Lung (tissue), 12 donors: Measurements from ENCODE around the gene MYBPC2. TPM values are rescaled to one million over a fixed set of nuclear protein-coding genes. Genes with fewer than 3 reads are reported as not detected.

Source experiments
- ATAC-seq: fragments of 200-7000 bp; cut with Tn5 transposase; one replicate; pipeline ENCODE4 v1.9.1; 2020; ENCODE audit warnings: moderate number of reproducible peaks; ENCODE audit not compliant: insufficient read depth, low FRiP score
- DNase-seq, 3 donors: peaks; one replicate each; pipeline ENCODE4 v3.0.0-alpha.2; 2013 to 2017
- H3K27ac ChIP-seq, 2 donors: one replicate each; pipeline ENCODE4 v1.5.1; 2013; ENCODE audit warnings: mild to moderate bottlenecking in 2 of 2, moderate library complexity in 2 of 2, control low read depth in 1 of 2, inconsistent platforms in 1 of 2, low read depth in 1 of 2, low read length in 1 of 2
- H3K27me3 ChIP-seq, 3 donors: one replicate each; pipeline ENCODE4 v1.5.1; 2013; ENCODE audit warnings: low read length in 2 of 3; ENCODE audit not compliant: control insufficient read depth in 3 of 3, insufficient read depth in 3 of 3
- H3K36me3 ChIP-seq, 4 donors: one replicate each; pipeline ENCODE4 v1.5.1; 2013; ENCODE audit warnings: low read length in 4 of 4, mild to moderate bottlenecking in 1 of 4, moderate library complexity in 1 of 4; ENCODE audit not compliant: control insufficient read depth in 4 of 4, insufficient read depth in 4 of 4
- H3K4me1 ChIP-seq, 5 donors: one replicate each; pipeline ENCODE4 v1.5.1; 2013; ENCODE audit warnings: low read length in 5 of 5, mild to moderate bottlenecking in 2 of 5, moderate library complexity in 1 of 5; ENCODE audit not compliant: control insufficient read depth in 5 of 5, insufficient read depth in 5 of 5
- H3K4me3 ChIP-seq: one replicate; pipeline ENCODE4 v1.5.1; 2013; ENCODE audit warnings: mild to moderate bottlenecking, control low read depth, moderate library complexity
- H3K9ac ChIP-seq, 2 donors: one replicate each; pipeline ENCODE4 v1.5.1; 2013; ENCODE audit warnings: low read length in 2 of 2, control low read depth in 1 of 2; ENCODE audit not compliant: insufficient read depth in 1 of 2
- H3K9me3 ChIP-seq, 4 donors: one replicate each; pipeline ENCODE4 v1.5.1; 2013; ENCODE audit warnings: low read length in 3 of 4, mild to moderate bottlenecking in 1 of 4, moderate library complexity in 1 of 4; ENCODE audit not compliant: control insufficient read depth in 4 of 4, insufficient read depth in 3 of 4
- WGBS, 2 donors: extraction: QIAGEN DNeasy Blood & Tissue Kit; methylation state at CpG; one replicate each; pipeline ENCODE4 v1.1.7; 2013; 5-methylcytosine and 5-hydroxymethylcytosine counted together
- polyA plus RNA-seq, 2 donors: library from polyadenylated mRNA; stranded (reverse); fragments of 200-250 nt; gene quantifications; one replicate each; pipeline ENCODE4 v1.2.1, GENCODE V29; 2013
- total RNA-seq, 2 donors: library from RNA; depleted of rRNA in 1 of 2; stranded (reverse); fragments of >200 nt in 1 of 2; gene quantifications; one replicate each; pipeline ENCODE4 v1.2.1, GENCODE V29; 2014 to 2021
- TF ChIP-seq, protein P1 (sequence below): IDR thresholded peaks from 2 replicates; pipeline ENCODE4 v1.5.1; 2012; ENCODE audit warnings: mild to moderate bottlenecking; ENCODE audit errors: control extremely low read depth, extremely low read depth
- donor health status: control.
- donor health status: control.
- donor health status: Bipolar disorder and iron deficiency.
- donor health status: healthy.
- donor health status: DM: yes; HTN: yes; CAD: no.

Gene MYBPC2
- total and polyA plus RNA-seq, 4 donors = 0.04 to 0.91 (median 0.38) TPM

DNA sequence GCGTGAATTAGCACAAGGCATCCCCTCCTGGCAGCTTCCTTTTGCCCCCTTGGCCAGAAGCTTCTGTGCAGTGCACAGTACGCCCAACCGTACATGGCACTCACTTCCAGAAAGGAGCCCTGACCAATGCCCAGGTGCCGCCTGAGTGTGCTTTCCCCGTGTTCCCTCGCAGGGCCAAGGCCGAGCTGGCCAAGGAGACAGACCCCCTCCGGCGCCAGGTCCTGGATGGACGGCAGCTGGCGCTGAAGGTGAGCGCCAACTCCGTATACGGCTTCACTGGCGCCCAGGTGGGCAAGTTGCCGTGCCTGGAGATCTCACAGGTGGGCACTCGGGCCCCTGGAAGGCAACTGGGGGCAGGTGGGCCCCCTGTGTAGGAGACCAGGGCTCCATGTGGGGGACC, 23.3 kb upstream of the MYBPC2 start:
- DNase-seq (no peak), ATAC-seq (no peak)
- WGBS, 2 donors = 97 to 98% methylated on average over 17 of the region's 17 CpGs
- TF ChIP-seq, protein P1, sequence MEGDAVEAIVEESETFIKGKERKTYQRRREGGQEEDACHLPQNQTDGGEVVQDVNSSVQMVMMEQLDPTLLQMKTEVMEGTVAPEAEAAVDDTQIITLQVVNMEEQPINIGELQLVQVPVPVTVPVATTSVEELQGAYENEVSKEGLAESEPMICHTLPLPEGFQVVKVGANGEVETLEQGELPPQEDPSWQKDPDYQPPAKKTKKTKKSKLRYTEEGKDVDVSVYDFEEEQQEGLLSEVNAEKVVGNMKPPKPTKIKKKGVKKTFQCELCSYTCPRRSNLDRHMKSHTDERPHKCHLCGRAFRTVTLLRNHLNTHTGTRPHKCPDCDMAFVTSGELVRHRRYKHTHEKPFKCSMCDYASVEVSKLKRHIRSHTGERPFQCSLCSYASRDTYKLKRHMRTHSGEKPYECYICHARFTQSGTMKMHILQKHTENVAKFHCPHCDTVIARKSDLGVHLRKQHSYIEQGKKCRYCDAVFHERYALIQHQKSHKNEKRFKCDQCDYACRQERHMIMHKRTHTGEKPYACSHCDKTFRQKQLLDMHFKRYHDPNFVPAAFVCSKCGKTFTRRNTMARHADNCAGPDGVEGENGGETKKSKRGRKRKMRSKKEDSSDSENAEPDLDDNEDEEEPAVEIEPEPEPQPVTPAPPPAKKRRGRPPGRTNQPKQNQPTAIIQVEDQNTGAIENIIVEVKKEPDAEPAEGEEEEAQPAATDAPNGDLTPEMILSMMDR = no peak
- Histone ChIP-seq H3K4me3 (no peak overlapping the region), H3K4me1 (no peaks in the 10 kb centered on the region), H3K27me3 (no peaks in the 10 kb centered on the region), H3K27ac (no peak overlapping the region), H3K36me3 (peaks cover 0 to 41% (median 7%) of the 10 kb centered on the region in 4 donors), H3K9me3 (no peaks in the 10 kb centered on the region), H3K9ac (no peak overlapping the region)

DNA sequence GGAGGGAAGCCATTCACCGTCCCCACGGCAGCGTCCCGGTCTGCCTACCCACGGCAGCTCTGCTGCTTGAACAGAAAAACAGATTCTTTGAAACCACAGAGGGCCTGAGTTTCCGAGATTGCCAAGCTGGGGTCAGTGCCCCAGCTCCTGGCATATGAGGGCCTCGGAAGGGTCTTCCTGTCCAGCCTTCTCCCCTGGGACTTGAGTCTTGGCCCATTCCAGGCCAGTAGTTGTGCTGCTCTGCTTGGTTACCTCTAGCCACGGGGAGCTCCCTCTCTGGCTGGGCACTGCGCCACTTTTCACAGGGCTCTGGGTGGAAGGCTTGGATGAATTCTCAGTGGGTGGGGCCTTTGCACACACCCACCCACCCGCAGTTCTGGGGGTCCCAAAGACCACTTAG, 22.6 kb upstream of the MYBPC2 start:
- no peak for ATAC-seq
- Histone ChIP-seq H3K4me3 (no peak overlapping the region), H3K36me3 (peaks cover 0 to 41% (median 7%) of the 10 kb centered on the region in 4 donors), H3K27me3 (no peaks in the 10 kb centered on the region), H3K4me1 (no peaks in the 10 kb centered on the region), H3K9ac (no peak overlapping the region), H3K27ac (no peak overlapping the region), H3K9me3 (no peaks in the 10 kb centered on the region)
- no peak for DNase-seq
- 91 to 92% methylated on average over 10 of the region's 10 CpGs for WGBS, 2 donors
- TF ChIP-seq, protein P1 = no peak

DNA sequence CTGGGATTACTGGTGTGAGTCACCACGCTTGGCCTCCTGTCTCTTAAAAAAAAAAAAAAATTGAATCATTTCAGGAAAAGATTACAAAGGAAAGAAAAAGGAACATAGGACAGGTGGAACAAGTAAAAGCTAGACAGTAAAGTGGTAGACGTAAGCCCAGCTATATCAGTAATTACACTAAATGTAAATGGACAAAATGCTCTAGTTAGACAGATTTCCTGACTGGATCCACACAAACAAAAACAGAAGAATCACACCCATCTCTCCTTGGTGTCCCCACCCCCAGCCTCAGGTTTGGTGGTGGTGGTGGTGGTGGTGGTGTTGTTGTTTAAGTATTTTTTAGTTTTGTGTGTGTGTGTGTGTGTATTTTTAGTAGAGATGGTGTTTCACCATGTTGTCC, 20.3 kb upstream of the MYBPC2 start:
- TF ChIP-seq, protein P1 = no peak
- no peaks in the 10 kb centered on the region for H3K27me3 ChIP-seq
- WGBS, 2 donors = 98 to 100% methylated on average over 2 of the region's 2 CpGs
- H3K9me3 ChIP-seq = no peaks in the 10 kb centered on the region
- H3K9ac ChIP-seq = no peak overlapping the region
- H3K4me1 ChIP-seq = no peaks in the 10 kb centered on the region
- DNase-seq (no peak), ATAC-seq (no peak)
- H3K4me3 ChIP-seq = no peak overlapping the region
- H3K36me3 ChIP-seq = peaks cover 0 to 28% (median 4%) of the 10 kb centered on the region in 4 donors
- no peak overlapping the region for H3K27ac ChIP-seq

DNA sequence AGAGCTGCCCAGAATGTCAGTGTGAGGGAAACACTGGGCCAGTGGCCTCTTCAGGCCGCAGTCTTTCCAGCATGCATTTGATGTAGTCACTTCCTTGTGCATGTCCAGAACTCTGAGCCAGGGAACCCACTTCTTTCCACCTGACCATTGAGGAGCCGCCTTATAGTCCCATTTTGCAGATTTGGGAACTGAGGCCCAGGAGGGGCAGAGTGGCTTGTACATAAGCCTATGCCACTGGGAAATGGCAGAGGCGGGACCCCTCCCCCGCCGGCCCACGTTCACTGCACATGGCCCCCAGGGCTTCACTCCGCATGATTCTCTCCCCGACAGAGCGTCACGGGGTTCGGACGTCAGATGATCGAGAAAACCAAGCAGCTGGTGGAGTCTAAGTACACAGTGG, 19.6 kb upstream of the MYBPC2 start:
- Histone ChIP-seq H3K27me3 (no peaks in the 10 kb centered on the region), H3K36me3 (peaks cover 0 to 28% (median 4%) of the 10 kb centered on the region in 4 donors), H3K27ac (no peak overlapping the region), H3K9me3 (no peaks in the 10 kb centered on the region), H3K9ac (no peak overlapping the region), H3K4me1 (no peaks in the 10 kb centered on the region), H3K4me3 (no peak overlapping the region)
- DNase-seq (no peak), ATAC-seq (no peak)
- 95% methylated on average over 13 of the region's 13 CpGs for WGBS, 2 donors
- TF ChIP-seq, protein P1 = no peak
